SK-N-SH treated with all-trans-retinoic acid at 6 μM for 48 hours (cell line): ENCODE measurements around the gene PTBP1.
A peak's percentile ranks its signal among the peaks of the same experiment; 100 is the strongest.

Experiments used
- ATAC-seq: fragments of 200-7000 bp; cut with Tn5 transposase; 3 replicates; pipeline ENCODE4 v1.9.1; 2020; ENCODE audit warnings: mild to moderate bottlenecking, moderate library complexity
- ARNTL ChIP-seq: fragments of 450-650 bp; formaldehyde crosslinking; IDR thresholded peaks from 2 replicates; pipeline ENCODE4 v1.5.0; 2020; ENCODE audit warnings: low read depth, mild to moderate bottlenecking, moderate library complexity, borderline replicate concordance
- BACH2 ChIP-seq: fragments of 250-450 bp; sonication (Bioruptor Pico); IDR thresholded peaks from 2 replicates; pipeline ENCODE4 v1.9.0; 2021; ENCODE audit warnings: mild to moderate bottlenecking, borderline replicate concordance
- CSDC2 ChIP-seq: fragments of 250-450 bp; sonication (Bioruptor Pico); IDR thresholded peaks from 2 replicates; pipeline ENCODE4 v1.5.0; 2020; ENCODE audit warnings: mild to moderate bottlenecking, moderate library complexity
- GLIS3 ChIP-seq: fragments of 250-450 bp; sonication (Bioruptor Pico); IDR thresholded peaks from 2 replicates; pipeline ENCODE4 v1.5.0; 2020; ENCODE audit warnings: mild to moderate bottlenecking, moderate library complexity
- OSR1 ChIP-seq: fragments of 250-450 bp; sonication (Bioruptor Pico); IDR thresholded peaks from 2 replicates; pipeline ENCODE4 v1.8.0; 2022; ENCODE audit warnings: moderate library complexity, mild to moderate bottlenecking, inconsistent platforms
- POU6F1 ChIP-seq: fragments of 250-450 bp; sonication (Bioruptor Pico); IDR thresholded peaks from 2 replicates; pipeline ENCODE4 v1.8.0; 2021; ENCODE audit warnings: low read depth, mild to moderate bottlenecking, moderate library complexity, borderline replicate concordance
- PPARA ChIP-seq: fragments of 250-450 bp; sonication (Bioruptor Pico); IDR thresholded peaks from 2 replicates; pipeline ENCODE4 v1.5.0; 2020; ENCODE audit warnings: mild to moderate bottlenecking, borderline replicate concordance
- RARB ChIP-seq: fragments of 250-450 bp; sonication (Bioruptor Pico); IDR thresholded peaks from 2 replicates; pipeline ENCODE4 v1.8.0; 2021; ENCODE audit warnings: mild to moderate bottlenecking, moderate library complexity
- SNAI2 ChIP-seq: fragments of 250-450 bp; sonication (Bioruptor Pico); IDR thresholded peaks from 2 replicates; pipeline ENCODE4 v1.5.0; 2020; ENCODE audit warnings: mild to moderate bottlenecking, moderate library complexity
- TOX ChIP-seq: fragments of 250-450 bp; sonication (Bioruptor Pico); IDR thresholded peaks from 2 replicates; pipeline ENCODE4 v1.8.0; 2021; ENCODE audit warnings: mild to moderate bottlenecking, moderate library complexity, borderline replicate concordance
- TSHZ2 ChIP-seq: fragments of 250-450 bp; sonication (Bioruptor Pico); IDR thresholded peaks from 2 replicates; pipeline ENCODE4 v1.5.0; 2020; ENCODE audit warnings: mild to moderate bottlenecking, moderate library complexity
- ZFP30 ChIP-seq: fragments of 450-650 bp; formaldehyde crosslinking; IDR thresholded peaks from 2 replicates; pipeline ENCODE4 v1.5.0; 2022; ENCODE audit warnings: mild to moderate bottlenecking, moderate library complexity
- ZNF565 ChIP-seq: fragments of 450-650 bp; formaldehyde crosslinking; conservative IDR thresholded peaks from 2 replicates; pipeline ENCODE4 v1.5.0; 2020; ENCODE audit warnings: low read depth, mild to moderate bottlenecking, moderate library complexity
- ZNF70 ChIP-seq: fragments of 450-650 bp; formaldehyde crosslinking; IDR thresholded peaks from 2 replicates; pipeline ENCODE4 v1.5.0; 2020; ENCODE audit warnings: mild to moderate bottlenecking, moderate library complexity
- ZNF8 ChIP-seq: fragments of 450-650 bp; formaldehyde crosslinking; IDR thresholded peaks from 2 replicates; pipeline ENCODE4 v1.5.0; 2020; ENCODE audit warnings: mild to moderate bottlenecking, moderate library complexity
- TF ChIP-seq, protein P1 (sequence below): fragments of 250-450 bp; sonication (Bioruptor Pico); IDR thresholded peaks from 2 replicates; pipeline ENCODE4 v1.5.1; 2021; ENCODE audit warnings: mild to moderate bottlenecking, moderate library complexity
- TF ChIP-seq, protein P2 (sequence below): fragments of 250-450 bp; sonication (Bioruptor Pico); IDR thresholded peaks from 2 replicates; pipeline ENCODE4 v1.8.0; 2020; ENCODE audit warnings: mild to moderate bottlenecking, moderate library complexity, borderline replicate concordance
- TF ChIP-seq, protein P3 (sequence below): fragments of 250-450 bp; sonication (Bioruptor Pico); IDR thresholded peaks from 2 replicates; pipeline ENCODE4 v1.5.1; 2020; ENCODE audit warnings: low read depth, mild to moderate bottlenecking, moderate library complexity

The PTBP1 gene

DNA sequence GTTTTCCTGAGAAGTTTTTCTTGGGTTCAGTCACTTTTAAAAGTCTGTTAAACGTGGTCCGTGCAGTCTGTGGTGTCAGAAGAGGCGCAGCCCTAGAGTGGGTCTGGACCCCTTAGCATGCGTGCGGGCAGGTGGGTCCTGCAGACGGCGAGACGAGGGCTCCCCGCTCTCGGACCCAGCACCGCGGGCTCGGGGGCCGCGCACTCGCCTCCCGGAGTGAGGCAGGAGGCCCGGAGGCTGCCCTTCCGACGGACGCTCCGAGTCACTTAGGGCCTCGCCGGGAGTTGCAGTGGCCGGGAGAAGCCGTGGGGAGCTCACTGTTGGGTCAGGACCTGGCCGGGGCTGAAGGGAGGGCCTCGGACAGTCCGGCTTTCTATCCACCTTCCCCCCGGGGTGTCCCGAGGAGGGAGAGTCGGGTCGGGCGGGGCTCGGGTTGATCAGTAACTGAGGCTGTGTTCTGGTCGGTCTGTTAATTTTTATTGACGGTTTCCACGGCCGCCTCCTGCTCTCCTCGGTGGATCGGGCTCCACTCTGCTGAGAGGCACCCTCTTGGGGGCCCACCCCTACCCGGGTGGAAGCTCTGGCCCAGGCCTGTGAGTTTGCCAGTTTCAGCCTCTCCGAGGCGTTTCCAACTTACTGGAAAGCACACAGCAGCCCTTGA, 1.3 kb downstream of the PTBP1 start:
- TF ChIP-seq PPARA (CRISPR knock-in tag) = no peak
- TF ChIP-seq OSR1 = no peak
- no peak for TF ChIP-seq ZNF565 (CRISPR knock-in tag)
- no peak for ATAC-seq

- TF ChIP-seq OSR1 = no peak
- TF ChIP-seq, protein P1, sequence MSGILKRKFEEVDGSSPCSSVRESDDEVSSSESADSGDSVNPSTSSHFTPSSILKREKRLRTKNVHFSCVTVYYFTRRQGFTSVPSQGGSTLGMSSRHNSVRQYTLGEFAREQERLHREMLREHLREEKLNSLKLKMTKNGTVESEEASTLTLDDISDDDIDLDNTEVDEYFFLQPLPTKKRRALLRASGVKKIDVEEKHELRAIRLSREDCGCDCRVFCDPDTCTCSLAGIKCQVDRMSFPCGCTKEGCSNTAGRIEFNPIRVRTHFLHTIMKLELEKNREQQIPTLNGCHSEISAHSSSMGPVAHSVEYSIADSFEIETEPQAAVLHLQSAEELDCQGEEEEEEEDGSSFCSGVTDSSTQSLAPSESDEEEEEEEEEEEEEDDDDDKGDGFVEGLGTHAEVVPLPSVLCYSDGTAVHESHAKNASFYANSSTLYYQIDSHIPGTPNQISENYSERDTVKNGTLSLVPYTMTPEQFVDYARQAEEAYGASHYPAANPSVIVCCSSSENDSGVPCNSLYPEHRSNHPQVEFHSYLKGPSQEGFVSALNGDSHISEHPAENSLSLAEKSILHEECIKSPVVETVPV (CRISPR knock-in tag) = no peak
- no peak for TF ChIP-seq TOX (CRISPR knock-in tag)
- no peak for TF ChIP-seq PPARA (CRISPR knock-in tag)
- TF ChIP-seq ZNF70 (CRISPR knock-in tag) = no peak
- TF ChIP-seq ZNF565 (CRISPR knock-in tag) = no peak
- TF ChIP-seq, protein P2, sequence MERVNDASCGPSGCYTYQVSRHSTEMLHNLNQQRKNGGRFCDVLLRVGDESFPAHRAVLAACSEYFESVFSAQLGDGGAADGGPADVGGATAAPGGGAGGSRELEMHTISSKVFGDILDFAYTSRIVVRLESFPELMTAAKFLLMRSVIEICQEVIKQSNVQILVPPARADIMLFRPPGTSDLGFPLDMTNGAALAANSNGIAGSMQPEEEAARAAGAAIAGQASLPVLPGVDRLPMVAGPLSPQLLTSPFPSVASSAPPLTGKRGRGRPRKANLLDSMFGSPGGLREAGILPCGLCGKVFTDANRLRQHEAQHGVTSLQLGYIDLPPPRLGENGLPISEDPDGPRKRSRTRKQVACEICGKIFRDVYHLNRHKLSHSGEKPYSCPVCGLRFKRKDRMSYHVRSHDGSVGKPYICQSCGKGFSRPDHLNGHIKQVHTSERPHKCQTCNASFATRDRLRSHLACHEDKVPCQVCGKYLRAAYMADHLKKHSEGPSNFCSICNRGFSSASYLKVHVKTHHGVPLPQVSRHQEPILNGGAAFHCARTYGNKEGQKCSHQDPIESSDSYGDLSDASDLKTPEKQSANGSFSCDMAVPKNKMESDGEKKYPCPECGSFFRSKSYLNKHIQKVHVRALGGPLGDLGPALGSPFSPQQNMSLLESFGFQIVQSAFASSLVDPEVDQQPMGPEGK (CRISPR knock-in tag) = peak; percentile 19; the same call in 1 of the 2 replicates
- no peak for TF ChIP-seq ZNF8
- peak; percentile 4; the same call in 1 of the 3 replicates for ATAC-seq
These were observed 2.0 kb downstream of the PTBP1 start for GRCh38 chr19:799076-799881.

- TF ChIP-seq SNAI2 (CRISPR knock-in tag) = no peak
- TF ChIP-seq, protein P3, sequence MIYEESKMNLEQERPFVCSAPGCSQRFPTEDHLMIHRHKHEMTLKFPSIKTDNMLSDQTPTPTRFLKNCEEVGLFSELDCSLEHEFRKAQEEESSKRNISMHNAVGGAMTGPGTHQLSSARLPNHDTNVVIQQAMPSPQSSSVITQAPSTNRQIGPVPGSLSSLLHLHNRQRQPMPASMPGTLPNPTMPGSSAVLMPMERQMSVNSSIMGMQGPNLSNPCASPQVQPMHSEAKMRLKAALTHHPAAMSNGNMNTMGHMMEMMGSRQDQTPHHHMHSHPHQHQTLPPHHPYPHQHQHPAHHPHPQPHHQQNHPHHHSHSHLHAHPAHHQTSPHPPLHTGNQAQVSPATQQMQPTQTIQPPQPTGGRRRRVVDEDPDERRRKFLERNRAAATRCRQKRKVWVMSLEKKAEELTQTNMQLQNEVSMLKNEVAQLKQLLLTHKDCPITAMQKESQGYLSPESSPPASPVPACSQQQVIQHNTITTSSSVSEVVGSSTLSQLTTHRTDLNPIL (CRISPR knock-in tag) = no peak
- no peak for TF ChIP-seq ZFP30
- no peak for TF ChIP-seq ARNTL
- no peak for TF ChIP-seq CSDC2 (CRISPR knock-in tag)
- TF ChIP-seq BACH2 (CRISPR knock-in tag) = no peak
- no peak for TF ChIP-seq ZNF70 (CRISPR knock-in tag)
- no peak for ATAC-seq
These were observed 3.2 kb downstream of the PTBP1 start for GRCh38 chr19:800360-801029.

GRCh38 chr19:801030-801860, 4.0 kb downstream of the PTBP1 start:
- ATAC-seq = peak; percentile 3
- TF ChIP-seq GLIS3 (CRISPR knock-in tag) = no peak
- TF ChIP-seq TSHZ2 (CRISPR knock-in tag) = no peak
- no peak for TF ChIP-seq ZNF70 (CRISPR knock-in tag)
- TF ChIP-seq POU6F1 = no peak
- no peak for TF ChIP-seq OSR1
- no peak for TF ChIP-seq ZNF8
- no peak for TF ChIP-seq PPARA (CRISPR knock-in tag)
- TF ChIP-seq, protein P2 (CRISPR knock-in tag) = no peak
- no peak for TF ChIP-seq RARB (CRISPR knock-in tag)
- TF ChIP-seq, protein P1 (CRISPR knock-in tag) = no peak
- TF ChIP-seq TOX (CRISPR knock-in tag) = no peak
- TF ChIP-seq BACH2 (CRISPR knock-in tag) = no peak
